ENCODE data around the gene SLC66A1.
"Not testable (repeated sequence)": the region's sequence is repeated elsewhere in the genome, so short reads cannot be mapped to it uniquely, and the experiment has no call there.

SLC66A1 gene

DNA sequence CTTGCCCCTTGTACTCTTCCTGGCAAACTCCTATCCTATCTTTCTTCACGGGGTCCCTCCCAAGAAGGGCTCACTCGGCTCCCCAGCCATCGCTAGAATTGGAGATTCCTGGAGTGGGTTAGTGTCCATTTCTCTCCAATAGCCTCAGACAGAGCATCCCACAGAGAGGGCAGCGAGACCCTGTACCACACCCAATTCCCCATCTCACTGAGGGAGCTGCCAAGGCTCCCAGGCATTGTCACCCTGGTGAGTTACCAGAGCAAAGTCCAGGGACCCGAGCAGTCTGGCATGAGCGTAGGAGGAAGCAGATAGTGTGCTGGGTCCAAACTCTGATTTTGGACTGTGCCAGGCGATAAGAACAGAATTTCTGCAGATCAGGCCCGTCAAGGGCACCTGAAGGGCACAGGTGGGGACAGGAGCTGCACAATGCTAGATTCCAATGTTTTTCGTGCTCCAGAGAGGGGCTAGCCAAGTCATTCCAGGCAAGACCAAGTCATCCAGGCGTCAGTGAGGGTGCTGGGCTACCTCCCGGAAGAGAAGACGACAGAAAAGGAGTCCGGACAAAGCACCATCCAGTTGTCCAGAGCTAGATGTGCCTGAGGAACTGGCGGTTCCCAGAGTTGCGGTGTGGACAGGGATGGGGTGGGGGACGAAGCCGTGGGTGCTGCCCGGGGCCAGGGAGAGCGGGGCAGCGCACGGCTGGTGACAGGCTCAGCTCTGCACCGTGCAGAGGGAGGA, 38.9 kb upstream of the SLC66A1 start:
- Histone ChIP-seq H3K27me3 (ENCODE audit: insufficient read depth, low read depth, severe bottlenecking) (no peaks in the 10 kb centered on the region), H3K36me3 (peaks cover 4% of the 10 kb centered on the region; the same call in 1 of the 2 replicates), H3K4me3 (ENCODE audit: low read depth, low read length) (no peak overlapping the region), H3K27ac (no peak overlapping the region), H3K9me3 (ENCODE audit: severe bottlenecking) (no peaks in the 10 kb centered on the region)
- no peak for DNase-seq
- TF ChIP-seq, protein P1, sequence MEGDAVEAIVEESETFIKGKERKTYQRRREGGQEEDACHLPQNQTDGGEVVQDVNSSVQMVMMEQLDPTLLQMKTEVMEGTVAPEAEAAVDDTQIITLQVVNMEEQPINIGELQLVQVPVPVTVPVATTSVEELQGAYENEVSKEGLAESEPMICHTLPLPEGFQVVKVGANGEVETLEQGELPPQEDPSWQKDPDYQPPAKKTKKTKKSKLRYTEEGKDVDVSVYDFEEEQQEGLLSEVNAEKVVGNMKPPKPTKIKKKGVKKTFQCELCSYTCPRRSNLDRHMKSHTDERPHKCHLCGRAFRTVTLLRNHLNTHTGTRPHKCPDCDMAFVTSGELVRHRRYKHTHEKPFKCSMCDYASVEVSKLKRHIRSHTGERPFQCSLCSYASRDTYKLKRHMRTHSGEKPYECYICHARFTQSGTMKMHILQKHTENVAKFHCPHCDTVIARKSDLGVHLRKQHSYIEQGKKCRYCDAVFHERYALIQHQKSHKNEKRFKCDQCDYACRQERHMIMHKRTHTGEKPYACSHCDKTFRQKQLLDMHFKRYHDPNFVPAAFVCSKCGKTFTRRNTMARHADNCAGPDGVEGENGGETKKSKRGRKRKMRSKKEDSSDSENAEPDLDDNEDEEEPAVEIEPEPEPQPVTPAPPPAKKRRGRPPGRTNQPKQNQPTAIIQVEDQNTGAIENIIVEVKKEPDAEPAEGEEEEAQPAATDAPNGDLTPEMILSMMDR (IDR thresholded peaks at IDR 0.05; ENCODE audit: low read depth, low read length), result no peak

DNA sequence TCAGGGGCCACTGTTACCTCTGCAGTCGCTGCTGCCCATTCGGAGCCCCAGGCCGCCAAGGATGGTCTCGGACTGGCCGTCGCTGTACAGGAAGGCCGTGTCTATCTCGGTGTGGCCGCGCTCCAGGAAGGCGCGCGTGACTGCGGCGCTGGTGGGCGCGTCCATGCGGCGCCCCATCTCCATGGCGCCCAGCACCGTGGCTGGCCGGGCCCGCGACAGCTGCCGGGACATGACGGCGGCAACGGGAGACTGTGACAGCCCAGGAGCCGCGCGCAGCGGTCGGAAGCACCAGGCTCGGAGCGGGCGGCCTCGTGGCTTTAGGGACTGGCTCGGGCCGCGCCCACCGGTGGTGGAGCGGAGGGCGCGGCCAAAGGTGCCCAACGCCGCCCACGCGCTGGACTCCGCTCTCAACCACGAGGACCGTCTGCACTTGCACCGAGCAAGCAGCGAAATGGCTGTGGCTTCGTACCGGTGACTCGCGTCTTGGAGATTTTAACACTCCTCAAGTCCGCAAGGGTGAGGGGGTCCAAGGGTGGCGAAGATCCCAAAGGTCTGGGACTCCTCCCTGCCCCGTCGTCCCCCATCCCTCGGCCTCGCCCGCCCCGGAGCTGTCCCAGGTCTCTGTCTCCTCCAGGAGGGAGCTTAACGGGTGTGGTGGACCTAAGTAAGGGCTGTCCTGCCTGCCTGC, 38.1 kb upstream of the SLC66A1 start:
- not testable (repeated sequence) for H3K9me3 ChIP-seq (ENCODE audit: severe bottlenecking); DNase-seq; H3K4me3 ChIP-seq (ENCODE audit: low read depth, low read length); H3K27ac ChIP-seq; H3K27me3 ChIP-seq (ENCODE audit: insufficient read depth, low read depth, severe bottlenecking); H3K36me3 ChIP-seq

DNA sequence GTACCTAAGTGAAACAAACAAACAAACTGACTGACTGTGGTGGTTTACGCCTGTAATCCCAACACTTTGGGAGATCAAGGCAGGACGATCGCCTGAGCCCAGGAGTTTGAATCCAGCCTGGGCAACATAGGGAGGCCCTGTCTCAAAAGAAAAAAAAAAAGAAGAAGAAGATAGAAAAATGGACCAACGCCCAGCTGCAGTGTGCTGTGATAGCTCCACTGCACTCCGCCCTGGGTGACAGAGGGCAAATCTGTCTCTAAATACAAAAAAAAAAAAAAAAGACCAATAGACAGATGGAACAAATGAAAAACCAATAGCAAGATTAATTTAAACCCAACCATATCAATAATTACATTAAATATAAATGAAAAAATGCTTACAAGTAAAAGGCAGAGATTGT, 37.5 kb upstream of the SLC66A1 start:
- Histone ChIP-seq H3K4me3 (ENCODE audit: low read depth, low read length) (no peak overlapping the region), H3K9me3 (ENCODE audit: severe bottlenecking) (no peaks in the 10 kb centered on the region), H3K27me3 (ENCODE audit: insufficient read depth, low read depth, severe bottlenecking) (no peaks in the 10 kb centered on the region), H3K27ac (no peak overlapping the region), H3K36me3 (peaks cover 4% of the 10 kb centered on the region; the same call in 1 of the 2 replicates)
- no peak for DNase-seq
- TF ChIP-seq, protein P1 (IDR thresholded peaks at IDR 0.05; ENCODE audit: low read depth, low read length), result no peak

DNA sequence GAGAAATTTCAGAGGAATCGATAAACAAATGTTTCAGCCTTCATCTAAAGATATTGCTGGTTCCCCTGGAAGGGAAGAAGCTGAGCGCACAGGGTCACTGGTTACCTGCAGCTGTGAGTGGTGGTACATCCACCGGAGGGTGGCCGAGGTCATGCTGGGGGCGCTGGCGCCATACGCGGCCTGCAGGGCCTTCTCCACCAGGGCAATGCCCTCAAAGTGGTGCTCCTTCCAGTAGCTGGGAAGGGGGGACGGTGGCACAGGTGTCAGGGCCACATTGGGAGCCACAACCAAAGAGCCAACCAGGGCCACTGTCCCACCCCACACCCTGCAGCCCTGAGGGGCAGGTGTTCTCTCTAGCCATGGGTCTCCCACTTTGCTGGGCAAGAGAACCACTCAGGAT, 28.2 kb upstream of the SLC66A1 start:
- TF ChIP-seq, protein P1 (IDR thresholded peaks at IDR 0.05; ENCODE audit: low read depth, low read length), result no peak
- no peak for DNase-seq
- H3K27ac ChIP-seq, result no peak overlapping the region
- peaks cover 8% of the 10 kb centered on the region; the same call in 1 of the 2 replicates for H3K36me3 ChIP-seq
- no peaks in the 10 kb centered on the region for H3K9me3 ChIP-seq (ENCODE audit: severe bottlenecking)
- no peak overlapping the region for H3K4me3 ChIP-seq (ENCODE audit: low read depth, low read length)
- no peaks in the 10 kb centered on the region for H3K27me3 ChIP-seq (ENCODE audit: insufficient read depth, low read depth, severe bottlenecking)

DNA sequence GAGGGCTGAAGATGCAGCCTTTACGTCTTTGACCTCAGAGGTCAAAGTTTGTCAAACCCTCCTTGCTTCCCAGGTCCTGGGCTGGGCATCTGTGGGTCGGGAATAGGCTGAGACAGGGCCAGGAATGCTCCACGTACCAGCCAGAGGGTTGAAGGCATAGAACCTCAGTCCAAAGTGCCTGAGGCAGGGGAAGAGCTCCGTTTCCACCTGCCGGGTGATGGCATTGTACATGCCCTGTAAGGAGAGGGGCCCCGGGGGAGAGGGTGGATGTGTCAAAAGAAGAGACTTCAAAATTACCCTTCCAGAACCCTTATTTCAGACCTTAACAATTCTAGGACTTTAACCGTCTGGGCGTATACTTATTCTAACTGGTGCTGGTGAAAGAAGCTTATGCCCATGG, 27.2 kb upstream of the SLC66A1 start:
- no peak for DNase-seq
- Histone ChIP-seq H3K36me3 (peaks cover 8% of the 10 kb centered on the region; the same call in 1 of the 2 replicates), H3K27ac (no peak overlapping the region), H3K27me3 (ENCODE audit: insufficient read depth, low read depth, severe bottlenecking) (no peaks in the 10 kb centered on the region), H3K9me3 (ENCODE audit: severe bottlenecking) (no peaks in the 10 kb centered on the region), H3K4me3 (ENCODE audit: low read depth, low read length) (no peak overlapping the region)
- TF ChIP-seq, protein P1 (IDR thresholded peaks at IDR 0.05; ENCODE audit: low read depth, low read length), result no peak

DNA sequence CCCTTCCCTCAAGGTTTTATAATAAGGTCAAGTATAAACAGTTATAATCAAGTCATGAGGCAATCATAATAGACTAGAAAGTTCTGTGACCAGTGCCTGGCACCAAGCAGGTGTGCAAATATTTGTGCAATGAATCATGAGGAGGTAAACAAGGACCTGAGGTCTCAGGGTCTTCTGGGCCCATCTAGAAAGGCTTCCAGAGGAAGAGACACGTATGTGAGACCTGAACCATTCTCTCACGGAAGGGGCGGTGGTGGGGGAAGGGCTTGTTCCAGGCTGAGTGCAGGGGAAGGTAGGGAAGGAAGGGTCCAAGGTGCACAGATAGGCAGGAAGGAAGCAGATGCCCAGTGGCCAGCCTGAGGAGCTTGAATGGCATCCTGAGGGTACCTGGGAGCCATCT, 26.8 kb upstream of the SLC66A1 start:
- DNase-seq; H3K4me3 ChIP-seq (ENCODE audit: low read depth, low read length); H3K9me3 ChIP-seq (ENCODE audit: severe bottlenecking); H3K27ac ChIP-seq; H3K36me3 ChIP-seq; H3K27me3 ChIP-seq (ENCODE audit: insufficient read depth, low read depth, severe bottlenecking): not testable (repeated sequence)

DNA sequence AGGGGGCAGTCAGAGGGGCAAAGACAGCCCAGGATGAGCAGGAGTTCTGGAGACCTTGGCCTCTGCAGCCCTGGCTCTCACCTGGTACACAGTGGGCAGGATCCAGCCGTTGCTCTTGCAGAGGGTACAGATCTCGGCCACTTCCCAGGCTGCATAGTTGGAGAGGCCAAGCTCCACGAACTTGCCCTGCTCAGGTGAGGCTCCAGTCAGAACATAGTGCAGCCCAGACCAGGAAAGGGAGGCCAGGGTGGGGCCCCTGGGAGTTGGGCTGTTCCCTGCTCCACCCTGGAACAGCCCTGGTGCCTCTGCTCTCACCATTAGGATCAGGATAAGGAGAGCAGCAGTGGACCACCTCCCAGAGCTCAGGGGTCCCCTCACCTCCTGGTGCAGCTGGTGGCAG, 26.3 kb upstream of the SLC66A1 start:
- H3K4me3 ChIP-seq (ENCODE audit: low read depth, low read length); H3K27ac ChIP-seq; H3K36me3 ChIP-seq; H3K9me3 ChIP-seq (ENCODE audit: severe bottlenecking); DNase-seq; H3K27me3 ChIP-seq (ENCODE audit: insufficient read depth, low read depth, severe bottlenecking): not testable (repeated sequence)
